GM13977 (cell line): Measurements from ENCODE around the gene DPF1.

Source experiments
- DNase-seq: peaks from one replicate; pipeline ENCODE4 v3.0.0; 2012; ENCODE audit warnings: low spot score
- in situ Hi-C: fragments of 300-500 bp; cut with MboI; formaldehyde crosslinking; loops from one replicate; pipeline ENCODE4 v1.12.0; 2022; ENCODE audit warnings: low sequenced_read_pairs, low pct_unique_long_range_greater_than_20kb, mixed read lengths, inconsistent platforms; ENCODE audit not compliant: unreplicated experiment
- TF ChIP-seq, protein P1 (sequence below): IDR thresholded peaks from 2 replicates; pipeline ENCODE4 v1.5.1; 2012; ENCODE audit warnings: mild to moderate bottlenecking, control low read depth; ENCODE audit not compliant: insufficient read depth; ENCODE audit errors: extremely low read depth, missing control alignments

Gene DPF1

DNA sequence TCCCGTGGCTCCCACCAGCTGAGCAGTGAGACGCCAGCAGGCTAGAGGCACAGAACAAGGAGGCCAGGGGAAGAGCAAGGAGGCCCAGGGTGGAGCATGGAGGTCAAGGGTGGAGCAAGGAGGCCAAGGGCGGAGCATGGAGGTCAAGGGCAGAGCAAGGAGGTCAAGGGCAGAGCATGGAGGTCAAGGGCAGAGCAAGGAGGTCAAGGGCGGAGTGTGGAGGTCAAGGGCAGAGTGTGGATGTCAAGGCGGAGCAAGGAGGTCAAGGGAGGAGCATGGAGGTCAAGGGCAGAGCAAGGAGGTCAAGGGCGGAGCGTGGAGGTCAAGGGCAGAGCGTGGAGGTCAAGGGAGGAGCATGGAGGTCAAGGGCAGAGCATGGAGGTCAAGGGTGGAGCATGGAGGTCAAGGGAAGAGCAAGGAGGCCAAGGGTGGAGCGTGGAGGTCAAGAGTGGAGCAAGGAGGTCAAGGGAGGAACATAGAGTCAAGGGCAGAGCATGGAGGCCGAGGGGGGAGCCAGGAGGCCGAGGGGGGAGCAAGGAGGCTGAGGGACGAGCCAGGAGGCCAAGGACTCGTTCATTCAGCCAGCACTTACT lies 27.7 kb downstream of the DPF1 start:
- in situ Hi-C loops = no loop called here
- TF ChIP-seq, protein P1, sequence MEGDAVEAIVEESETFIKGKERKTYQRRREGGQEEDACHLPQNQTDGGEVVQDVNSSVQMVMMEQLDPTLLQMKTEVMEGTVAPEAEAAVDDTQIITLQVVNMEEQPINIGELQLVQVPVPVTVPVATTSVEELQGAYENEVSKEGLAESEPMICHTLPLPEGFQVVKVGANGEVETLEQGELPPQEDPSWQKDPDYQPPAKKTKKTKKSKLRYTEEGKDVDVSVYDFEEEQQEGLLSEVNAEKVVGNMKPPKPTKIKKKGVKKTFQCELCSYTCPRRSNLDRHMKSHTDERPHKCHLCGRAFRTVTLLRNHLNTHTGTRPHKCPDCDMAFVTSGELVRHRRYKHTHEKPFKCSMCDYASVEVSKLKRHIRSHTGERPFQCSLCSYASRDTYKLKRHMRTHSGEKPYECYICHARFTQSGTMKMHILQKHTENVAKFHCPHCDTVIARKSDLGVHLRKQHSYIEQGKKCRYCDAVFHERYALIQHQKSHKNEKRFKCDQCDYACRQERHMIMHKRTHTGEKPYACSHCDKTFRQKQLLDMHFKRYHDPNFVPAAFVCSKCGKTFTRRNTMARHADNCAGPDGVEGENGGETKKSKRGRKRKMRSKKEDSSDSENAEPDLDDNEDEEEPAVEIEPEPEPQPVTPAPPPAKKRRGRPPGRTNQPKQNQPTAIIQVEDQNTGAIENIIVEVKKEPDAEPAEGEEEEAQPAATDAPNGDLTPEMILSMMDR = no peak

GRCh38 chr19:38195237-38195636 lies 28.8 kb downstream of the DPF1 start:
- TF ChIP-seq, protein P1 = no peak
- in situ Hi-C loops = no loop called here
- DNase-seq = no peak

More for the DNA sequence above, 27.7 kb downstream of the DPF1 start:
- DNase-seq = no peak

DNA sequence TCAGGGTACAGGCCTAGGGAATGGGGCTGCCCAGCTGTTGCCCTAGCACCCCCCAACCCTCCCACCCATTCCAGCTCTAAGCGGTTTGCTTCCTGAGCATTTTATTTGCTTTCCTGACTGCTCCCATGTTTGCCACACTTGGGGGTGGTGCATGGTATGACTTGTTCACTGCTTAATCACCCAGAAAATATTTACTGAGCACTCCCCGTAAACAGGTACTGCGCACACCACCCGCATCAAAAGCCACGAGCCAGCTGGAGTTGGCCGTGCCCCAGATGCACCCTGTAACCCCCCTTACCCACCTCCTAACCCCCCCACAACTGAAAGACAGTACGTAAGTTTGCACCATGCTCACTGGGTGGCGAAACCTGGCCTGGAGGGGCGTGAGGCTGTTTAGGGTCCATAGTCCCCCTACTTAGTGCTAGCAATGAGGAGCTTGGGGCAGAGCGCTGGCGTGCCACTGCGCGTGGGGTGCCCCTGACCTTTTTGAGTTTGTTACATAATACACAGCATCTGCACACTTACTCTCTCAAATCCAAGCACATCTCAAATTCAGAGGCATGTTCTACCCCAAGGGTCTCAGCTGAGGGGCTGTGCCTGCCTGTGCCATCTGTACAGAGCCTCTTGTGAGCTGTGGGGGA lies 29.8 kb downstream of the DPF1 start:
- no peak for DNase-seq
- TF ChIP-seq, protein P1 = no peak
- in situ Hi-C loops = no loop called here

DNA sequence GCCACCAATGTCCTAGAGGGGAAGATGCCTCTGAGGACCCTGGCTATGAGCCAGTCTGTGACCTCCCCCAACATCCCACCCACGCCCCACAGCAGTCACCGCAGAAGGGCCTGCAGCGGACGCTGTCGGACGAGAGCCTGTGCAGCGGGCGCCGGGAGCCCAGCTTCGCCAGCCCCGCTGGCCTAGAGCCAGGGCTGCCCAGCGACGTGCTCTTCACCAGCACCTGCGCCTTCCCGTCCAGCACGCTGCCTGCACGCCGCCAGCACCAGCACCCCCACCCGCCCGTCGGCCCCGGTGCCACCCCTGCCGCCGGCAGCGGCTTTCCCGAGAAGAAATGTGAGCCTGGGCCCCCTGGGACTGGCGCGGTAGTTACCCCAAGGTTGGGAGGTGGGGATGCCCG lies 30.6 kb downstream of the DPF1 start:
- in situ Hi-C loops = no loop called here
- no peak for DNase-seq
- TF ChIP-seq, protein P1 = no peak

DNA sequence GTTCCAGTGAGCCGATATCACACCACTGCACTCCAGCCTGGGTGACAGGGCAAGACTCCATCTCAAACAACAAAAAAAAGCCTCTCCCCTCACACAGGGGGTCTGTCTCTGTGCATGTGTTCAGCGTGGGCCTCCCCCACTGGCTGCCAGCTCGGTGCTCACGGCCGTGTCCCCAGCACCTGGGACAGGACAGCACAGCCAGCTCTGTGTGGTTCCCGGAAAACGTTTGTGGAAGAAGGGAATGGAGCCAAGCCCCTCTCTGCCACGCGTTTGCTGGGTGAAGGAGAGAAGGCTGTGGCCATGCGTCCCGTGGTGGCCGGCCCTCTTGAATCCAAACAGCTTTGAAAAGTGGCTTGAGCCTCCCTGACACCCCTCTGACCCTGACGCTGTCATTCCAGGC lies 32.3 kb downstream of the DPF1 start:
- DNase-seq = no peak
- in situ Hi-C loops = no loop called here
- TF ChIP-seq, protein P1 = no peak

DNA sequence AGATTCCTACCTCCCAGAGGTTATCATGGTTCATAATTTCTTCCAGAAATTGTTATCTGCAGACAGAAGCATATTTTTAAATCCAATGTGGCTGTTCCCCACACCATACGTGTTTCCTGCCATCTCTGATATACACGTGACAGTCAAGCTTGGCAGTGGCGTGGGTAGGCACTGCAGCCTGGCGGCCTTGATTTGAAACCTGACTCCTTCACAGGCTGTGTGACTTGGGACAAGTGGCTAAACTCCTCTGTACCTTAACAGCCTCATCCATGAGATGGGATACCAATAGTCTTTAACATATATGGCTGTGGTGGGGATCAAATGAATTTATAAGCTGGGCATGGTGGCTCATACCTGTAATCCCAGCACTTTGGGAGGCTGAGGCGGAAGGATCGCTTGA lies 33.2 kb downstream of the DPF1 start:
- TF ChIP-seq, protein P1 = no peak
- no peak for DNase-seq
- in situ Hi-C loops = no loop called here

- in situ Hi-C loops = no loop called here
- TF ChIP-seq, protein P1 = no peak
- DNase-seq = no peak
Observed at GRCh38 chr19:38190061-38190460, 34.0 kb downstream of the DPF1 start.
